GM12891 (cell line): Measurements from ENCODE around the gene RSPO3.

Experiments
- POLR2A ChIP-seq: IDR thresholded peaks from 2 replicates; pipeline ENCODE4 v1.6.1; 2011; ENCODE audit warnings: low read depth, low read length, control low read depth
- POLR2AphosphoS5 ChIP-seq: IDR thresholded peaks from 2 replicates; pipeline ENCODE4 v1.6.1; 2011; ENCODE audit warnings: low read depth, low read length, control low read depth
- TAF1 ChIP-seq: IDR thresholded peaks from 2 replicates; pipeline ENCODE4 v1.6.1; 2011; ENCODE audit warnings: low read depth, low read length, control low read depth

DNA sequence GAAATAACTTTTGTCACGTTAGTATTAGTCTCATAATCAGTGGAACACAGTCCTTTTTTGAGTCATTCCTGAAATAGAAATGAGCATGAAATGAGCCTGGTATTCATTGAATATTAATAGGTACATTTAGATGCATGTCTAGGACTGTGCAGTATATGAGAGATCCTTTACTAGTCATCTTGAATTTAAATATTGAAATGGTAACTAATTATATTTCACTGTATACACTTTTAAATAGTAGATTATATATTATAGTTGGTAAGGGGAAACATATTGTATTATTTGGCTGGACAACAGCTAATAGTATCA is 59.4 kb downstream of the RSPO3 start:
- TF ChIP-seq TAF1 (no peak), POLR2AphosphoS5 (no peak), POLR2A (no peak)
